GM23338 (cell line): Measurements from ENCODE around the gene FGF11. TPM values are rescaled to one million over a fixed set of nuclear protein-coding genes. Genes with fewer than 3 reads are reported as not detected.

Source experiments
- ATAC-seq: fragments of 200-7000 bp; cut with Tn5 transposase; 3 replicates; pipeline ENCODE4 v1.9.1; 2020
- DNase-seq: peaks from one replicate; pipeline ENCODE4 v3.0.0-alpha.2; 2015; ENCODE audit warnings: low spot score
- H2AFZ ChIP-seq: fragments of 200-600 bp; sonication (generic); 2 replicates; pipeline ENCODE4 v1.8.0; 2016; ENCODE audit warnings: antibody characterized with exemption, mild to moderate bottlenecking, moderate library complexity
- H3F3A ChIP-seq: fragments of 200-600 bp; sonication (generic); replicated peaks from 2 replicates; pipeline ENCODE4 v1.8.0; 2017; ENCODE audit warnings: antibody characterized with exemption, mixed run types, low read depth
- H3K27ac ChIP-seq: fragments of 200-600 bp; sonication (generic); 2 replicates; pipeline ENCODE4 v1.6.1; 2016; ENCODE audit warnings: low read depth
- H3K27me3 ChIP-seq: fragments of 200-600 bp; sonication (generic); 2 replicates; pipeline ENCODE4 v1.8.0; 2016; ENCODE audit warnings: mild to moderate bottlenecking, mixed run types, moderate library complexity; ENCODE audit not compliant: insufficient read depth
- H3K36me3 ChIP-seq: fragments of 200-600 bp; sonication (generic); 2 replicates; pipeline ENCODE4 v1.8.0; 2016; ENCODE audit warnings: mild to moderate bottlenecking; ENCODE audit not compliant: insufficient read depth
- H3K4me1 ChIP-seq: fragments of 200-600 bp; sonication (generic); 2 replicates; pipeline ENCODE4 v1.8.0; 2016; ENCODE audit warnings: mild to moderate bottlenecking, moderate library complexity; ENCODE audit not compliant: insufficient read depth
- H3K4me2 ChIP-seq: fragments of 200-600 bp; sonication (generic); 2 replicates; pipeline ENCODE4 v1.7.1; 2017; ENCODE audit warnings: mixed run types
- H3K4me3 ChIP-seq: fragments of 200-600 bp; sonication (generic); 2 replicates; pipeline ENCODE4 v1.6.1; 2016; ENCODE audit warnings: mixed run types
- H3K79me2 ChIP-seq: fragments of 200-600 bp; sonication (generic); replicated peaks from 2 replicates; pipeline ENCODE4 v1.8.0; 2017; ENCODE audit warnings: mild to moderate bottlenecking; ENCODE audit not compliant: insufficient read depth
- H3K9me2 ChIP-seq: fragments of 200-600 bp; sonication (generic); 2 replicates; pipeline ENCODE4 v1.8.0; 2017; ENCODE audit not compliant: insufficient read depth
- H4K20me1 ChIP-seq: fragments of 200-600 bp; sonication (generic); replicated peaks from 2 replicates; pipeline ENCODE4 v1.8.0; 2017; ENCODE audit warnings: mild to moderate bottlenecking; ENCODE audit not compliant: insufficient read depth
- H3K27ac Mint-ChIP-seq: 2 replicates; pipeline ENCODE4 v1.8.0; 2020; ENCODE audit warnings: inconsistent platforms, mild to moderate bottlenecking, moderate library complexity, mixed read lengths
- H3K27me3 Mint-ChIP-seq: 3 replicates; pipeline ENCODE4 v1.8.0; 2022; ENCODE audit warnings: low read depth, mild to moderate bottlenecking, moderate library complexity, mixed read lengths, inconsistent platforms; ENCODE audit not compliant: insufficient read depth, poor library complexity
- H3K36me3 Mint-ChIP-seq: 3 replicates; pipeline ENCODE4 v1.8.0; 2021; ENCODE audit warnings: low read depth, mild to moderate bottlenecking, inconsistent platforms, moderate library complexity, mixed read lengths
- H3K4me1 Mint-ChIP-seq: 3 replicates; pipeline ENCODE4 v1.8.0; 2020; ENCODE audit warnings: mild to moderate bottlenecking, inconsistent platforms, mixed read lengths
- H3K4me3 Mint-ChIP-seq: 3 replicates; pipeline ENCODE4 v1.8.0; 2021; ENCODE audit warnings: moderate library complexity, mild to moderate bottlenecking, inconsistent platforms, mixed read lengths
- H3K9me3 Mint-ChIP-seq: 3 replicates; pipeline ENCODE4 v1.8.0; 2020; ENCODE audit warnings: moderate library complexity, mild to moderate bottlenecking, inconsistent platforms, mixed read lengths
- CREB1 ChIP-seq: fragments of 250-450 bp; sonication (Bioruptor Pico); IDR thresholded peaks from 2 replicates; pipeline ENCODE4 v1.5.0; 2020; ENCODE audit warnings: low read depth, mild to moderate bottlenecking, moderate library complexity
- EZH2 ChIP-seq: fragments of 200-600 bp; sonication (generic); IDR thresholded peaks from one replicate; pipeline ENCODE4 v1.8.0; 2017; ENCODE audit warnings: antibody characterized with exemption, mild to moderate bottlenecking, low read depth; ENCODE audit not compliant: unreplicated experiment
- EZH2phosphoT487 ChIP-seq: fragments of 200-600 bp; sonication (generic); IDR thresholded peaks from one replicate; pipeline ENCODE4 v1.8.1; 2018; ENCODE audit warnings: antibody characterized with exemption; ENCODE audit not compliant: unreplicated experiment
- STAT1 ChIP-seq: IDR thresholded peaks from one replicate; pipeline ENCODE4 v1.6.1; 2016; ENCODE audit warnings: antibody characterized with exemption; ENCODE audit not compliant: unreplicated experiment
- ZNF462 ChIP-seq: fragments of 250-450 bp; sonication (Bioruptor Pico); IDR thresholded peaks from 2 replicates; pipeline ENCODE4 v1.5.0; 2020; ENCODE audit warnings: mild to moderate bottlenecking, moderate library complexity
- polyA plus RNA-seq: library from polyadenylated mRNA; unstranded; fragments of >200 nt; fragmentation: Nextera tagmentation; extraction: Ambion mirVana; gene quantifications from 2 replicates; pipeline ENCODE4 v1.2.1, GENCODE V29; 2016
- total RNA-seq: library from RNA; depleted of rRNA; stranded (reverse); fragments of >200 nt; shearing (Covaris generic); gene quantifications from 2 replicates; pipeline ENCODE4 v1.2.3, GENCODE V29; 2014

Gene FGF11
- total and polyA plus RNA-seq, 2 experiments from 2014 or later = 11.1 to 16.6 TPM

- TF ChIP-seq EZH2phosphoT487 (no peak), STAT1 (no peak), ZNF462 (CRISPR knock-in tag) (no peak)
Measured at GRCh38 chr17:7448461-7448860, 9.1 kb downstream of the FGF11 start (continued).

- no peaks in the 10 kb centered on the region for H4K20me1 ChIP-seq
- peaks cover 11% of the 10 kb centered on the region; the same call in 1 of the 2 replicates for H3K4me1 ChIP-seq
- no peak for ATAC-seq
- no peak for TF ChIP-seq CREB1 (CRISPR knock-in tag)
- no peak for TF ChIP-seq EZH2
- TF ChIP-seq ZNF462 (CRISPR knock-in tag) = no peak
- TF ChIP-seq EZH2phosphoT487 = no peak
Measured at GRCh38 chr17:7459961-7460545, 20.7 kb downstream of the FGF11 start.

More at GRCh38 chr17:7459961-7460545, 20.7 kb downstream of the FGF11 start:
- Histone ChIP-seq H3F3A (0 out of 2 replicates have a peak, but pooled peaks cover 10% of the 10 kb centered on the region), H3K9me2 (peaks cover 4% of the 10 kb centered on the region; the same call in 1 of the 2 replicates), H3K79me2 (no peaks in the 10 kb centered on the region), H3K27me3 (no peaks in the 10 kb centered on the region), H3K4me2 (no peak overlapping the region), H2AFZ (no peak overlapping the region), H3K36me3 (no peaks in the 10 kb centered on the region), H3K27ac (peak overlapping the region; percentile 53; the same call in 1 of the 2 replicates), H3K4me3 (no peak overlapping the region)
- peaks cover 12% of the 10 kb centered on the region; the same call in 1 of the 3 replicates for H3K36me3 Mint-ChIP-seq
- peaks cover 22% of the 10 kb centered on the region for H3K4me1 Mint-ChIP-seq
- H3K9me3 Mint-ChIP-seq = no peaks in the 10 kb centered on the region; the same call in 2 of the 3 replicates
- DNase-seq = no peak
- H3K27me3 Mint-ChIP-seq = peaks cover 27% of the 10 kb centered on the region
- H3K4me3 Mint-ChIP-seq = no peak overlapping the region; the same call in 2 of the 3 replicates
- H3K27ac Mint-ChIP-seq = no peak overlapping the region
